PC-3 (cell line): Measurements from ENCODE around the gene PRDM5. TPM values are rescaled to one million over a fixed set of nuclear protein-coding genes. Genes with fewer than 3 reads are reported as not detected.

ENCODE experiments used
- ATAC-seq: fragments of 200-7000 bp; cut with Tn5 transposase; 2 replicates; pipeline ENCODE4 v1.9.1; 2020; ENCODE audit warnings: mild to moderate bottlenecking, moderate library complexity
- BruUV-seq: library from RNA; stranded (reverse); fragments of 400-500 nt; replicated peaks from 2 replicates; lab custom pipeline; 2021; lab: Mats Ljungman, UMichigan
- CTCF ChIA-PET: fragments of 300-600 bp; sonication (Branson Sonifier 250); formaldehyde crosslinking; loops from one replicate; lab custom pipeline; 2022; ENCODE audit warnings: antibody characterized with exemption; lab: Charles Lee
- POLR2A ChIA-PET: fragments of 300-600 bp; sonication (Branson Sonifier 250); formaldehyde crosslinking; loops from one replicate; lab custom pipeline; 2022; ENCODE audit warnings: antibody characterized with exemption; ENCODE audit not compliant: unreplicated experiment; lab: Charles Lee
- DNase-seq: peaks from one replicate; pipeline ENCODE4 v3.0.0-alpha.2; 2015
- H2AFZ ChIP-seq: fragments of 300-600 bp; sonication (generic); 2 replicates; pipeline ENCODE4 v1.6.0; 2016; ENCODE audit warnings: antibody characterized with exemption, low read length
- H3F3A ChIP-seq: fragments of 300-600 bp; sonication (generic); one replicate; pipeline ENCODE4 v1.6.0; 2017; ENCODE audit warnings: antibody characterized with exemption, low read length, control low read depth, mild to moderate bottlenecking; ENCODE audit not compliant: unreplicated experiment
- H3K27ac ChIP-seq: fragments of 300-600 bp; sonication (generic); 2 replicates; pipeline ENCODE4 v1.5.1; 2016; ENCODE audit warnings: mild to moderate bottlenecking, low read length
- H3K27me3 ChIP-seq: fragments of 300-600 bp; sonication (generic); 2 replicates; pipeline ENCODE4 v1.6.1; 2016; ENCODE audit warnings: low read length, mixed read lengths
- H3K36me3 ChIP-seq: fragments of 300-600 bp; sonication (generic); 2 replicates; pipeline ENCODE4 v1.6.1; 2016; ENCODE audit warnings: low read depth, mixed run types, low read length, mixed read lengths
- H3K4me1 ChIP-seq: fragments of 300-600 bp; sonication (generic); 2 replicates; pipeline ENCODE4 v1.5.1; 2016; ENCODE audit warnings: low read length; ENCODE audit not compliant: insufficient read depth
- H3K4me2 ChIP-seq: fragments of 300-600 bp; sonication (generic); 2 replicates; pipeline ENCODE4 v1.6.0; 2016; ENCODE audit warnings: low read length
- H3K4me3 ChIP-seq: fragments of 300-600 bp; sonication (generic); 2 replicates; pipeline ENCODE4 v1.5.1; 2016; ENCODE audit warnings: mild to moderate bottlenecking, low read length, mixed read lengths
- H3K79me2 ChIP-seq: fragments of 300-600 bp; sonication (generic); 2 replicates; pipeline ENCODE4 v1.6.1; 2017; ENCODE audit warnings: low read length, mixed read lengths
- H3K9ac ChIP-seq: fragments of 300-600 bp; sonication (generic); 2 replicates; pipeline ENCODE4 v1.6.0; 2016; ENCODE audit warnings: mild to moderate bottlenecking, low read length
- H3K9me2 ChIP-seq: fragments of 300-600 bp; sonication (generic); replicated peaks from 2 replicates; pipeline ENCODE4 v1.6.1; 2016; ENCODE audit warnings: mixed run types, low read length, mixed read lengths
- H3K9me3 ChIP-seq: fragments of 300-600 bp; sonication (generic); 2 replicates; pipeline ENCODE4 v1.6.1; 2016; ENCODE audit warnings: low read length, mixed read lengths
- H4K20me1 ChIP-seq: fragments of 300-600 bp; sonication (generic); 2 replicates; pipeline ENCODE4 v1.6.1; 2016; ENCODE audit warnings: low read length, mixed read lengths
- EZH2 ChIP-seq: fragments of 300-600 bp; sonication (generic); IDR thresholded peaks from one replicate; pipeline ENCODE4 v1.6.1; 2017; ENCODE audit warnings: antibody characterized with exemption, mild to moderate bottlenecking, low read length; ENCODE audit not compliant: unreplicated experiment
- EZH2phosphoT487 ChIP-seq: fragments of 300-600 bp; sonication (generic); IDR thresholded peaks from 2 replicates; pipeline ENCODE4 v1.6.1; 2018; ENCODE audit warnings: mild to moderate bottlenecking, antibody characterized with exemption, low read length, borderline replicate concordance
- intact Hi-C: fragments of 100-400 bp; cut with micrococcal nuclease; formaldehyde crosslinking; loops from 2 replicates; pipeline ENCODE4 v1.9.0; 2023
- total RNA-seq: library from RNA; depleted of rRNA; stranded (reverse); fragments of >200 nt; gene quantifications from 2 replicates; pipeline ENCODE4 v1.2.3, GENCODE V29; 2014
- TF ChIP-seq, protein P1 (sequence below): fragments of 300-600 bp; sonication (generic); conservative IDR thresholded peaks from 2 replicates; pipeline ENCODE4 v1.5.1; 2017; ENCODE audit warnings: antibody characterized with exemption, low read depth, mild to moderate bottlenecking, low read length

PRDM5 gene
- total RNA-seq, 1 experiment from 2014 or later: 2.4 TPM

DNA sequence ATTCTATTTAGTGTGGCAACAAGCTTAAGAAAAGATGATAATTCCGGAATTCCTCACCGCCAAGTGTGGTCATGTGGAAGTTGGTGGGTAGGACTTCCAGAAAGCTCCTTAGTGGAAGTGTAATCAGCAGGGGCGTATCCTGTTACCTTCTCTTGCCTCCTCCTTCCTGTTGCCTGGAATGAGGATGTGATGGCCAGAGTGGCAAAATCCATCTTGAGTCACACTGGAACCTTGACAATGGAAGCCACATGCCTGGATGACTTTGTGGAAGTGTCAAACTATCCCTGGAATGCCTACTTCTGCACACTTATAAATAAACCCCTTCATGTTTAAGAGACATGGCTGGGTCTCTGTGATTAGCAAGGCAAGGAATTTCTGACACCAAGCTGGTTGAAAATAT, 191.0 kb downstream of the PRDM5 start:
- Histone ChIP-seq H3K4me2 (no peak overlapping the region), H3K9me2 (no peaks in the 10 kb centered on the region), H3K9me3 (no peaks in the 10 kb centered on the region), H3K4me1 (no peaks in the 10 kb centered on the region), H3K79me2 (no peaks in the 10 kb centered on the region), H3K36me3 (no peaks in the 10 kb centered on the region), H3K4me3 (no peak overlapping the region), H3K27me3 (no peaks in the 10 kb centered on the region), H4K20me1 (no peaks in the 10 kb centered on the region), H2AFZ (no peak overlapping the region), H3K9ac (no peak overlapping the region), H3F3A (no peaks in the 10 kb centered on the region), H3K27ac (no peak overlapping the region)
- intact Hi-C loops: no loop called here
- TF ChIP-seq EZH2phosphoT487 (no peak), EZH2 (no peak)
- TF ChIP-seq, protein P1, sequence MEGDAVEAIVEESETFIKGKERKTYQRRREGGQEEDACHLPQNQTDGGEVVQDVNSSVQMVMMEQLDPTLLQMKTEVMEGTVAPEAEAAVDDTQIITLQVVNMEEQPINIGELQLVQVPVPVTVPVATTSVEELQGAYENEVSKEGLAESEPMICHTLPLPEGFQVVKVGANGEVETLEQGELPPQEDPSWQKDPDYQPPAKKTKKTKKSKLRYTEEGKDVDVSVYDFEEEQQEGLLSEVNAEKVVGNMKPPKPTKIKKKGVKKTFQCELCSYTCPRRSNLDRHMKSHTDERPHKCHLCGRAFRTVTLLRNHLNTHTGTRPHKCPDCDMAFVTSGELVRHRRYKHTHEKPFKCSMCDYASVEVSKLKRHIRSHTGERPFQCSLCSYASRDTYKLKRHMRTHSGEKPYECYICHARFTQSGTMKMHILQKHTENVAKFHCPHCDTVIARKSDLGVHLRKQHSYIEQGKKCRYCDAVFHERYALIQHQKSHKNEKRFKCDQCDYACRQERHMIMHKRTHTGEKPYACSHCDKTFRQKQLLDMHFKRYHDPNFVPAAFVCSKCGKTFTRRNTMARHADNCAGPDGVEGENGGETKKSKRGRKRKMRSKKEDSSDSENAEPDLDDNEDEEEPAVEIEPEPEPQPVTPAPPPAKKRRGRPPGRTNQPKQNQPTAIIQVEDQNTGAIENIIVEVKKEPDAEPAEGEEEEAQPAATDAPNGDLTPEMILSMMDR: no peak
- ChIA-PET POLR2A (no interaction called here), CTCF (no interaction called here)
- ATAC-seq (no peak; the same call in 1 of the 2 replicates), DNase-seq (no peak)
- BruUV-seq: no TSS peak

DNA sequence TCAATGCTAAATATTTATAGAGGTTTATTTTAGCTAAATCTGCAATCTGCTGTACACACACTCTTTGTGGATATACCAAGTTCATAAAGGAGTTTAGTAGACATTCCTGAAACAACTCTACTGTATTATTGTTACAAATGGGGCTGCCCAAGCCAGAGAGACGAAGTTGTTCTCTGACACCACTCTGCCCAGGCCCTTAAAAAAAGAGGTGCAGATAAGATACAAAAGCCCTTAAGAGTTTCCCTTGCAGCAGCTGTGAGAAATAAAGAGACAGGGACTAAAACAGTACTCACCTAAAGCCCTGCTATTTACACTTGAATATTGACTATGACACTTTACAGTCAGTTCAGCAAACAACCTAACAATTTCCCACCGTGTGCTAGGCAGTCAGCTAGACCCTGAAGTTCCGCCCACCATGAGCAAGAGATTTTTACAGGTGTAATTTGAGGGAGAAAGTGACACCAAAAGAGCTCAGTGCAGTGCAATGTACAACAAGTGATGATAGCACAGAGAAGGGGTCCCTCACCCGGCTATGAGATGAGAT, 191.7 kb downstream of the PRDM5 start:
- no peaks in the 10 kb centered on the region for H3K4me1 ChIP-seq
- CTCF ChIA-PET: no interaction called here
- BruUV-seq: no TSS peak

More for the DNA sequence above, 191.7 kb downstream of the PRDM5 start:
- Histone ChIP-seq H3K9ac (no peak overlapping the region), H4K20me1 (no peaks in the 10 kb centered on the region), H3K36me3 (no peaks in the 10 kb centered on the region), H2AFZ (no peak overlapping the region), H3K79me2 (no peaks in the 10 kb centered on the region), H3K9me3 (no peaks in the 10 kb centered on the region), H3F3A (no peaks in the 10 kb centered on the region), H3K9me2 (no peaks in the 10 kb centered on the region), H3K4me2 (no peak overlapping the region), H3K4me3 (no peak overlapping the region), H3K27ac (no peak overlapping the region), H3K27me3 (no peaks in the 10 kb centered on the region)
- POLR2A ChIA-PET: no interaction called here
- intact Hi-C loops: no loop called here
- DNase-seq (no peak), ATAC-seq (no peak)
- TF ChIP-seq EZH2phosphoT487 (no peak), EZH2 (no peak)
- TF ChIP-seq, protein P1: no peak
